HG03045 (cell line): Measurements from ENCODE around the gene EHMT1.

Source experiments
- ATAC-seq: cut with Tn5 transposase; IDR thresholded peaks from one replicate; pipeline ENCODE4 v1.9.1; 2021; ENCODE audit warnings: mild to moderate bottlenecking, moderate library complexity; ENCODE audit not compliant: unreplicated experiment

Gene EHMT1

GRCh38 chr9:137671721-137672120 lies 52.9 kb downstream of the EHMT1 start:
- ATAC-seq, result no peak

GRCh38 chr9:137672907-137673791 lies 54.3 kb downstream of the EHMT1 start:
- ATAC-seq, result no peak

GRCh38 chr9:137673886-137674285 lies 55.1 kb downstream of the EHMT1 start:
- ATAC-seq, result no peak

GRCh38 chr9:137674307-137674975 lies 55.6 kb downstream of the EHMT1 start:
- ATAC-seq, result no peak

GRCh38 chr9:137674976-137675320 lies 56.1 kb downstream of the EHMT1 start:
- ATAC-seq, result no peak

- no peak for ATAC-seq
Observed at GRCh38 chr9:137676998-137677397, 58.2 kb downstream of the EHMT1 start.

GRCh38 chr9:137678202-137678601 lies 59.4 kb downstream of the EHMT1 start:
- ATAC-seq, result no peak

- no peak for ATAC-seq
Observed at GRCh38 chr9:137679249-137679648, 60.4 kb downstream of the EHMT1 start.

GRCh38 chr9:137679695-137680305 lies 61.0 kb downstream of the EHMT1 start:
- ATAC-seq, result no peak

- ATAC-seq, result no peak
Observed at GRCh38 chr9:137680444-137681358, 61.9 kb downstream of the EHMT1 start.

GRCh38 chr9:137682428-137683105 lies 63.8 kb downstream of the EHMT1 start:
- ATAC-seq, result no peak

GRCh38 chr9:137683262-137683864 lies 64.6 kb downstream of the EHMT1 start:
- no peak for ATAC-seq

- ATAC-seq, result no peak
Observed at GRCh38 chr9:137685035-137685740, 66.4 kb downstream of the EHMT1 start.

- ATAC-seq, result no peak
Observed at GRCh38 chr9:137685741-137686420, 67.1 kb downstream of the EHMT1 start.

GRCh38 chr9:137688261-137688660 lies 69.5 kb downstream of the EHMT1 start:
- no peak for ATAC-seq

- ATAC-seq, result no peak
Observed at GRCh38 chr9:137688725-137689124, 69.9 kb downstream of the EHMT1 start.

GRCh38 chr9:137689745-137690529 lies 71.1 kb downstream of the EHMT1 start:
- ATAC-seq, result no peak
